Neural crest cell (in vitro differentiated cells): ENCODE results near the gene TEX14. TPM values are rescaled to one million over a fixed set of nuclear protein-coding genes. Genes with fewer than 3 reads are reported as not detected.

Experiments used
- DNase-seq: peaks from one replicate; pipeline ENCODE4 v3.0.0; 2021; ENCODE audit warnings: low read depth, mixed read lengths, low spot score
- H3K27ac Mint-ChIP-seq: one replicate; pipeline ENCODE4 v1.8.0; 2021; ENCODE audit warnings: mild to moderate bottlenecking, mixed read lengths; ENCODE audit not compliant: unreplicated experiment
- H3K27me3 Mint-ChIP-seq: 2 replicates; pipeline ENCODE4 v1.8.0; 2021; ENCODE audit warnings: low read depth, mild to moderate bottlenecking, mixed read lengths
- H3K36me3 Mint-ChIP-seq: 2 replicates; pipeline ENCODE4 v1.8.0; 2021; ENCODE audit warnings: low read depth, mild to moderate bottlenecking, mixed read lengths
- H3K4me1 Mint-ChIP-seq: 2 replicates; pipeline ENCODE4 v1.8.0; 2021; ENCODE audit warnings: mixed read lengths
- H3K4me3 Mint-ChIP-seq: one replicate; pipeline ENCODE4 v1.8.0; 2021; ENCODE audit warnings: mild to moderate bottlenecking, mixed read lengths
- H3K9me3 Mint-ChIP-seq: 2 replicates; pipeline ENCODE4 v1.8.0; 2021; ENCODE audit warnings: mixed read lengths
- CTCF ChIP-seq: fragments of 200-600 bp; sonication (generic); conservative IDR thresholded peaks from 2 replicates; pipeline ENCODE4 v1.5.0; 2021; ENCODE audit warnings: antibody characterized with exemption, mild to moderate bottlenecking
- total RNA-seq: library from RNA; stranded (reverse); gene quantifications from 2 replicates; pipeline ENCODE4 v1.2.1, GENCODE V29; 2021

Gene TEX14
- total RNA-seq, 1 donor from 2014 or later = 0.21 TPM

DNA sequence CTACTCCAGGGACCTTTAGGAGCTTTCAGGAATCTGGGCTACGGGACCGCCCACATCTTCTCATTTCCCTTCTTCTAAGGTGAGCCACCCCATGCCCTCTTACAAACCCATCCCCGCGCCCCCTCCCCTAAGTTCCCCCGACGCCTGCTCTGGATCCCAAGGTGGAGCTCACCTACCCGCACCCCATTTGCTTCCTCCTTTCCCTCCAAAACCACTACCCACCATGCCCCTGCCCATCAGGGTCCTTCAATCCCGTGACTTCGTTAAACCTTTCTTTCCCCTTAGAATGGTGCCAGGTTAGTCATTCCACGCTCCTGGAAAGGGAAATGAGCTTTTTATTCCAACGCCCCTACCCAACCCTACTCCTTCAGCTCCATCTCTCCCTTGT is 177.1 kb downstream of the TEX14 start:
- no peak for TF ChIP-seq CTCF
- DNase-seq = no peak
- Mint-ChIP-seq H3K27ac (no peak overlapping the region), H3K9me3 (no peaks in the 10 kb centered on the region), H3K27me3 (peaks cover 2% of the 10 kb centered on the region), H3K4me3 (peak overlapping the region; percentile 94), H3K36me3 (peaks cover 15% of the 10 kb centered on the region), H3K4me1 (peaks cover 49% of the 10 kb centered on the region)

- peak; percentile 79 for DNase-seq
- no peaks in the 10 kb centered on the region for H3K9me3 Mint-ChIP-seq
- no peak for TF ChIP-seq CTCF
- peak within 1 kb of the TSS; percentile 96 for H3K4me3 Mint-ChIP-seq
- peaks cover 16% of the 10 kb centered on the region for H3K36me3 Mint-ChIP-seq
- H3K27me3 Mint-ChIP-seq = peaks cover 2% of the 10 kb centered on the region
- peaks cover 49% of the 10 kb centered on the region for H3K4me1 Mint-ChIP-seq
- H3K27ac Mint-ChIP-seq = peak within 1 kb of the TSS; percentile 95
Observed at GRCh38 chr17:58513965-58514769, 177.7 kb downstream of the TEX14 start, which contains the start of gene MTMR4. Gene MTMR4 (minus strand): TSS chr17:58514638. CDS start chr17:58514407, 231 bp downstream.

GRCh38 chr17:58513267-58513964 is 178.4 kb downstream of the TEX14 start:
- Mint-ChIP-seq H3K4me1 (peaks cover 44% of the 10 kb centered on the region), H3K9me3 (no peaks in the 10 kb centered on the region), H3K4me3 (peak overlapping the region; percentile 96), H3K27me3 (peaks cover 2% of the 10 kb centered on the region), H3K36me3 (peaks cover 19% of the 10 kb centered on the region), H3K27ac (peak overlapping the region; percentile 95)
- no peak for TF ChIP-seq CTCF
- no peak for DNase-seq

- DNase-seq = no peak
- no peak for TF ChIP-seq CTCF
- Mint-ChIP-seq H3K27me3 (no peaks in the 10 kb centered on the region), H3K27ac (no peak overlapping the region), H3K9me3 (no peaks in the 10 kb centered on the region), H3K4me3 (peak overlapping the region; percentile 11), H3K4me1 (peaks cover 22% of the 10 kb centered on the region), H3K36me3 (peaks cover 19% of the 10 kb centered on the region)
Observed at GRCh38 chr17:58510075-58510474, 181.8 kb downstream of the TEX14 start.

DNA sequence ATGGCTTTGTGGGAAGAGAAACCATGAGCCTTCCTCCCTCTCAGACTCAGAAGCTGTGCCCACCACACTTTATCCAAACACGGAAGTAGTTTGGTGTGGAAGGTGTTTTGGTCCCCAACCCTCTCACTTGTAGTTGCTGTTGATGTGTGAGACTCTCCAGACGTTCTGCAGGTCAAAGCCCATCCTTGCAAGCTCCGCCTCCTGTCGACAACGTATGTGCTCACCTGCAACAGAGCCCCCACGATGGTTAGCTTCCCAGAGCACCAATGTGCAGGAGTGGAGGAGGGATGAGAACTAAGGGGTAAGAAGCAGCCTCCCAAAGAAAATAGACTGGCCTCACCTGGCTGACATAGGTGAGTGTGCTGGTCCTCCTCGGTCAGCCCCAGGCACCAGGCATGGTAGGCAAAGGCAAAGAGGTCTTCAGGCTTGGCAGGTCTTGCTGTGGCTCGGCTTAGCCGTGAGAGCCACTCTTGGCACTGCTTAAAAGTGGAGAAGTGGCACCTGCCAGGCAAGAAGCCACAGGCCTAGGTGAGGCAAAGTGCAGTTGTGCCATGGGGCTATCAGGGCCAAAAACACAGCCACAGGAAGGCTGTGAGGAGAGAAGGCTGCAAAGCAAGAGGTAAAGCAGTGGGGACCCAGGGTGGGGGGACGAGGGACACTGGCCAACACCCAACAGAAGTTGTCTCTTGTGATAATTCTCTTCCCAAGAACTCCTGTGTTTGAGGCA is 183.3 kb downstream of the TEX14 start:
- peaks cover 13% of the 10 kb centered on the region for H3K4me1 Mint-ChIP-seq
- H3K27me3 Mint-ChIP-seq = no peaks in the 10 kb centered on the region
- DNase-seq = no peak
- no peaks in the 10 kb centered on the region for H3K9me3 Mint-ChIP-seq
- TF ChIP-seq CTCF = no peak
- no peak overlapping the region for H3K4me3 Mint-ChIP-seq
- H3K27ac Mint-ChIP-seq = no peak overlapping the region
- H3K36me3 Mint-ChIP-seq = peaks cover 19% of the 10 kb centered on the region
